Measurements from ENCODE around the gene CSTF3. TPM values are rescaled to one million over a fixed set of nuclear protein-coding genes. Genes with fewer than 3 reads are reported as not detected.

Gene CSTF3
- total and polyA plus RNA-seq, 10 of the 15 experiments (the other 5 are each of a cell fraction or from before 2014, with no cell fraction given) = 25.4 to 63.5 (median 49.5) TPM

DNA sequence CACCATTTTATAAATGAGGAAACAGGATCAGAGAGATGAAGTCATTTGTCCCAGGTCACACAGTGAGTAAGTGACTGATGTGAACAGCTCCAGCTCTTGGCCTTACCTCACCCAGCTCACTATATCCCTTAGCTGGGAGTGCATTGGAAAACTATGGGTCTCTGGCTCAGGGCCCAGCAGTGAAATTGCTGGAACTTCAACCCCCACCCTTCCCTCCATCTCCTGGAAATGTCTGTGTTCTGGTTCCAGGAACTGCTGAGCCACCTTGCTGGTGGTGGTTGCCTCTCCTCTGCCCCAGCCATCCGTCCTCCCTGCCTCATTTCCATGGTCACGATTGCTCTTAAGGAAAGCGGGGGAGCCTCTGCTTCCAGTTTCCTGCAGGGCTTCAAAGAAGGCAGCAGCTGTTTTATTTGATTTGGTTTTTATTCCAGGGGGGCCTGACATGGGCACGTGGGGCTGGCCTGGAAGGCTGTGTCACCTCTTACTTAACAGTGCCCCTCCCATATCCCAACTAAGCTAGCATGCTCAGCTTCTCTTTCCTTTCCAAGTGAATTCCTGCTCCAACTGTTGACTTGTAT, 46.2 kb upstream of the CSTF3 start (continued):
- TF ChIP-seq E2F8 (IDR thresholded peaks at IDR 0.05; ENCODE audit: low read depth, partially characterized antibody) (no peak), NR2C1 (IDR thresholded peaks at IDR 0.05) (no peak), FOS (IDR thresholded peaks at IDR 0.05; ENCODE audit: borderline replicate concordance, extremely low read depth, insufficient read length) (no peak), EP300 (IDR thresholded peaks at IDR 0.05; ENCODE audit: borderline replicate concordance in 1 of 2, control insufficient read depth in 1 of 2, low read depth in 2 of 2, low read length in 2 of 2) (no peak), SMARCA5 (IDR thresholded peaks at IDR 0.05) (no peak), MEF2B (IDR thresholded peaks at IDR 0.05; ENCODE audit: partially characterized antibody, poor library complexity, severe bottlenecking) (no peak), RELA (IDR thresholded peaks at IDR 0.05; ENCODE audit: borderline replicate concordance, partially characterized antibody) (no peak)

GRCh38 chr11:33197915-33198727, 36.8 kb upstream of the CSTF3 start:
- no peak overlapping the region for H2AFZ ChIP-seq (ENCODE audit: control insufficient read depth, low read depth, low read length)
- H3K4me3 ChIP-seq = no peak overlapping the region
- H3K4me1 ChIP-seq (ENCODE audit: control insufficient read depth, insufficient read depth, low read length) = no peaks in the 10 kb centered on the region
- in situ Hi-C loops (cut with MboI) (no loop called here), intact Hi-C loops (cut with micrococcal nuclease; ENCODE audit: unreplicated experiment) (no loop called here)
- no peaks in the 10 kb centered on the region for H4K20me1 ChIP-seq (ENCODE audit: control insufficient read depth, insufficient read depth)
- no peaks in the 10 kb centered on the region for H3K27me3 ChIP-seq (replicated peaks in 1 of 2; ENCODE audit: control insufficient read depth in 2 of 2, insufficient read depth in 2 of 2, low read length in 1 of 2)
- no peak overlapping the region for H3K4me2 ChIP-seq (ENCODE audit: control insufficient read depth, insufficient read depth)
- H3K9ac ChIP-seq (ENCODE audit: control insufficient read depth, insufficient read depth, low read length) = no peak overlapping the region
- RAD21 ChIA-PET (ENCODE audit: unreplicated experiment) = no interaction called here
- no peak overlapping the region for H3K27ac ChIP-seq (ENCODE audit: control insufficient read depth, insufficient read depth)
- H3K9me3 ChIP-seq (replicated peaks; ENCODE audit: control insufficient read depth, insufficient read depth, low read length) = no peaks in the 10 kb centered on the region
- FAIRE-seq (no peak), DNase-seq (ENCODE audit: low read depth, low spot score) (no peak), ATAC-seq (no peak)
- SMC1A ChIA-PET (ENCODE audit: uncharacterized antibody, unreplicated experiment) = interaction anchor here (0.7 kb wide), 1 partner anchor 27 kb away, joined by 3 read pairs; no protein-coding TSS in a partner anchor
- H3K36me3 ChIP-seq (ENCODE audit: control insufficient read depth in 2 of 2, insufficient read depth in 2 of 2, low read length in 1 of 2) = no peaks in the 10 kb centered on the region
- no peaks in the 10 kb centered on the region for H3K79me2 ChIP-seq (ENCODE audit: control insufficient read depth, insufficient read depth, low read length)
- CTCF ChIA-PET = interaction anchor here (0.5 kb wide), 1 partner anchor 208 kb away, joined by 3 read pairs; no protein-coding TSS in a partner anchor
- POLR2A ChIA-PET = no interaction called here
- 71% methylated on average over 14 of the region's 14 CpGs for WGBS (ENCODE audit: insufficient coverage, insufficient replicate concordance, low lambda C conversion rate, missing lambda C conversion rate)
- BruUV-seq (replicated peaks) = no TSS peak
- TF ChIP-seq SMC3 (IDR thresholded peaks at IDR 0.05; ENCODE audit: borderline replicate concordance, low read length) = no peak
- TF ChIP-seq TARDBP (IDR thresholded peaks at IDR 0.05; ENCODE audit: borderline replicate concordance) = no peak
- TF ChIP-seq ZBTB4 (CRISPR knock-in tag; IDR thresholded peaks at IDR 0.05) = no peak
- TF ChIP-seq IRF4 (IDR thresholded peaks at IDR 0.05; ENCODE audit: low read depth, low read length) = no peak
- TF ChIP-seq PML (IDR thresholded peaks at IDR 0.05; ENCODE audit: low read length) = no peak
- TF ChIP-seq CBX5 (IDR thresholded peaks at IDR 0.05; ENCODE audit: low read depth) = no peak
- no peak for TF ChIP-seq RELA (IDR thresholded peaks at IDR 0.05; ENCODE audit: borderline replicate concordance, partially characterized antibody)
- no peak for TF ChIP-seq SIN3A (IDR thresholded peaks at IDR 0.05; ENCODE audit: low read depth, low read length)
- no peak for TF ChIP-seq NR2C1 (IDR thresholded peaks at IDR 0.05)
- no peak for TF ChIP-seq WRNIP1 (IDR thresholded peaks at IDR 0.05; ENCODE audit: borderline replicate concordance, low read depth, low read length)
- no peak for TF ChIP-seq HCFC1 (IDR thresholded peaks at IDR 0.05; ENCODE audit: low read length)

All from GM12878 (cell line).